Panc1 (cell line): ENCODE measurements around the gene SMTN. TPM values are rescaled to one million over a fixed set of nuclear protein-coding genes. Genes with fewer than 3 reads are reported as not detected.

ENCODE experiments used
- ATAC-seq: fragments of 200-7000 bp; cut with Tn5 transposase; 2 replicates; pipeline ENCODE4 v1.9.1; 2020; ENCODE audit warnings: mild to moderate bottlenecking, moderate library complexity
- BruUV-seq: library from RNA; stranded (reverse); fragments of 400-500 nt; replicated peaks from 2 replicates; lab custom pipeline; 2021; lab: Mats Ljungman, UMichigan
- CTCF ChIA-PET: fragments of 300-600 bp; sonication (Branson Sonifier 250); formaldehyde crosslinking; loops from one replicate; lab custom pipeline; 2022; ENCODE audit warnings: antibody characterized with exemption; lab: Charles Lee
- POLR2A ChIA-PET: fragments of 300-600 bp; sonication (Branson Sonifier 250); formaldehyde crosslinking; loops from one replicate; lab custom pipeline; 2022; ENCODE audit warnings: antibody characterized with exemption; lab: Charles Lee
- DNase-seq: peaks from one replicate; pipeline ENCODE4 v3.0.0-alpha.2; 2010; ENCODE audit warnings: low read depth, low spot score
- H3K27ac ChIP-seq: 2 replicates; pipeline ENCODE4 v1.5.1; 2011; ENCODE audit warnings: mild to moderate bottlenecking, low read length, inconsistent platforms
- H3K27me3 ChIP-seq: fragments of 200-500 bp; sonication (Bioruptor generic); 2 replicates; pipeline ENCODE4 v1.6.0; 2014; ENCODE audit warnings: low read length, inconsistent platforms; ENCODE audit not compliant: control insufficient read depth, insufficient read depth
- H3K36me3 ChIP-seq: fragments of 200-500 bp; sonication (Bioruptor generic); 2 replicates; pipeline ENCODE4 v1.5.1; 2014; ENCODE audit warnings: inconsistent platforms, mild to moderate bottlenecking, low read length, moderate library complexity; ENCODE audit not compliant: control insufficient read depth, insufficient read depth
- H3K4me1 ChIP-seq: 2 replicates; pipeline ENCODE4 v1.5.1; 2011; ENCODE audit warnings: inconsistent platforms, mild to moderate bottlenecking, low read length, moderate library complexity; ENCODE audit not compliant: control insufficient read depth, insufficient read depth
- H3K4me3 ChIP-seq, 2 experiments: 2 replicates each; pipeline ENCODE4 v1.5.1; 2011 to 2012; ENCODE audit warnings: low read depth in 2 of 2, low read length in 2 of 2, mild to moderate bottlenecking in 2 of 2, inconsistent platforms in 1 of 2, moderate library complexity in 1 of 2
- H3K9me3 ChIP-seq: fragments of 200-500 bp; sonication (Bioruptor generic); 2 replicates; pipeline ENCODE4 v1.5.1; 2014; ENCODE audit warnings: low read depth, mild to moderate bottlenecking, inconsistent platforms, low read length, moderate library complexity; ENCODE audit not compliant: control insufficient read depth, insufficient read depth
- POLR2AphosphoS5 ChIP-seq: IDR thresholded peaks from 2 replicates; pipeline ENCODE4 v1.6.1; 2012; ENCODE audit warnings: mild to moderate bottlenecking, low read depth, low read length, moderate library complexity
- REST ChIP-seq, 2 experiments: IDR thresholded peaks; 2 replicates each; pipeline ENCODE4 v1.6.1; 2011 to 2012; ENCODE audit warnings: low read depth in 2 of 2, control low read depth in 1 of 2, low read length in 1 of 2, mild to moderate bottlenecking in 1 of 2, moderate library complexity in 1 of 2; ENCODE audit not compliant: insufficient read depth in 1 of 2
- SIN3A ChIP-seq: IDR thresholded peaks from 2 replicates; pipeline ENCODE4 v1.6.1; 2012; ENCODE audit warnings: low read depth, mild to moderate bottlenecking, low read length, moderate library complexity, borderline replicate concordance; ENCODE audit not compliant: insufficient read depth
- TCF7L2 ChIP-seq: IDR thresholded peaks from 2 replicates; pipeline ENCODE4 v1.6.1; 2011; ENCODE audit warnings: mild to moderate bottlenecking, low read depth, low read length, inconsistent platforms
- in situ Hi-C: cut with HindIII; loops from 2 replicates; pipeline ENCODE4 v1.10.0; 2016; ENCODE audit warnings: low sequenced_read_pairs, low pct_unique_long_range_greater_than_20kb
- intact Hi-C: fragments of 100-400 bp; cut with micrococcal nuclease; formaldehyde crosslinking; loops from one replicate; pipeline ENCODE4 v1.10.0; 2022; ENCODE audit not compliant: unreplicated experiment
- total RNA-seq: library from RNA; stranded (reverse); gene quantifications from one replicate; pipeline ENCODE4 v1.2.1, GENCODE V29; 2021; ENCODE audit not compliant: unreplicated experiment
- TF ChIP-seq, protein P1 (sequence below): fragments of 450-650 bp; IDR thresholded peaks from 2 replicates; pipeline ENCODE4 v1.5.1; 2017; ENCODE audit warnings: mild to moderate bottlenecking

The SMTN gene
- total RNA-seq, 1 experiment from 2014 or later, result 71.7 TPM

DNA sequence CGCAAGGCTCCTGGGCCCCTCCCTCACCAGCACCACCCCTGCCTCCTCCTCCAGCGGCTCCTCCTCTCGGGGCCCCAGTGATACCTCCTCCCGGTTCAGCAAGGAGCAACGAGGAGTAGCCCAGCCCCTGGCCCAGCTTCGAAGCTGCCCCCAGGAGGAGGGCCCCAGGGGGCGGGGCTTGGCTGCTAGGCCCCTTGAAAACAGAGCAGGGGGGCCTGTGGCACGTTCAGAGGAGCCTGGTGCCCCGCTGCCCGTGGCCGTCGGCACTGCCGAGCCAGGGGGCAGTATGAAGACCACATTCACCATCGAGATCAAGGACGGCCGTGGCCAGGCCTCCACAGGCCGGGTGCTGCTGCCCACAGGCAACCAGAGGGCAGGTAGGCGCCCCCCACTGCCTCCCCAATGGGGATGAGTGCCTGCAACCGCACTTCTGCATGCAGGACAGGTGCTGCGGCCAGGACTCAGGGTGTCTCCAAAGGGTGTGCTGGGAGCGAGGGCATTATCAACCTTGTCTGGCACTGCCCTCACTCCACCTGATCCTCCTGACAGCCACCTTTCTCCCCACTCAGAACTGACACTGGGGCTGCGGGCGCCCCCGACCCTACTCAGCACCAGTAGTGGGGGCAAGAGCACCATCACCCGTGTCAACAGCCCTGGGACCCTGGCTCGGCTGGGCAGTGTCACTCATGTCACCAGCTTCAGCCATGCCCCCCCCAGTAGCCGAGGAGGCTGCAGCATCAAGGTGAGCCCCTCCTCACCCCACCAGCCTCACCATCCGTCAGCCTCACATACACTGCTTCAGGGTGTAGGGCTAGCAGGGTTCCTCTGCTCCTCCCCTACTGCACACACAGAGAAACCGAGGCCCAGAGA lies 10.2 kb downstream of the SMTN start:
- POLR2A ChIA-PET, result no interaction called here
- H3K27me3 ChIP-seq, result no peaks in the 10 kb centered on the region
- no peaks in the 10 kb centered on the region for H3K36me3 ChIP-seq
- H3K4me1 ChIP-seq, result no peaks in the 10 kb centered on the region; the same call in 1 of the 2 replicates
- no peak for DNase-seq
- no peak for ATAC-seq
- TF ChIP-seq SIN3A (no peak), TCF7L2 (no peak), REST (IDR thresholded peaks at IDR 0.05; ENCODE audit: insufficient read depth in 1 of 2, low read depth in 2 of 2, low read length in 1 of 2) (no peak), POLR2AphosphoS5 (no peak)
- TF ChIP-seq, protein P1, sequence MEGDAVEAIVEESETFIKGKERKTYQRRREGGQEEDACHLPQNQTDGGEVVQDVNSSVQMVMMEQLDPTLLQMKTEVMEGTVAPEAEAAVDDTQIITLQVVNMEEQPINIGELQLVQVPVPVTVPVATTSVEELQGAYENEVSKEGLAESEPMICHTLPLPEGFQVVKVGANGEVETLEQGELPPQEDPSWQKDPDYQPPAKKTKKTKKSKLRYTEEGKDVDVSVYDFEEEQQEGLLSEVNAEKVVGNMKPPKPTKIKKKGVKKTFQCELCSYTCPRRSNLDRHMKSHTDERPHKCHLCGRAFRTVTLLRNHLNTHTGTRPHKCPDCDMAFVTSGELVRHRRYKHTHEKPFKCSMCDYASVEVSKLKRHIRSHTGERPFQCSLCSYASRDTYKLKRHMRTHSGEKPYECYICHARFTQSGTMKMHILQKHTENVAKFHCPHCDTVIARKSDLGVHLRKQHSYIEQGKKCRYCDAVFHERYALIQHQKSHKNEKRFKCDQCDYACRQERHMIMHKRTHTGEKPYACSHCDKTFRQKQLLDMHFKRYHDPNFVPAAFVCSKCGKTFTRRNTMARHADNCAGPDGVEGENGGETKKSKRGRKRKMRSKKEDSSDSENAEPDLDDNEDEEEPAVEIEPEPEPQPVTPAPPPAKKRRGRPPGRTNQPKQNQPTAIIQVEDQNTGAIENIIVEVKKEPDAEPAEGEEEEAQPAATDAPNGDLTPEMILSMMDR, result no peak
- H3K9me3 ChIP-seq, result no peaks in the 10 kb centered on the region
- CTCF ChIA-PET, result interaction anchor here (0.5 kb wide), 1 partner anchor 138 kb away, joined by 5 read pairs; no protein-coding TSS in a partner anchor
- H3K4me3 ChIP-seq, result no peak overlapping the region
- no TSS peak for BruUV-seq
- no peak overlapping the region for H3K27ac ChIP-seq
- intact Hi-C loops, result no loop called here
- in situ Hi-C loops, result no loop called here

DNA sequence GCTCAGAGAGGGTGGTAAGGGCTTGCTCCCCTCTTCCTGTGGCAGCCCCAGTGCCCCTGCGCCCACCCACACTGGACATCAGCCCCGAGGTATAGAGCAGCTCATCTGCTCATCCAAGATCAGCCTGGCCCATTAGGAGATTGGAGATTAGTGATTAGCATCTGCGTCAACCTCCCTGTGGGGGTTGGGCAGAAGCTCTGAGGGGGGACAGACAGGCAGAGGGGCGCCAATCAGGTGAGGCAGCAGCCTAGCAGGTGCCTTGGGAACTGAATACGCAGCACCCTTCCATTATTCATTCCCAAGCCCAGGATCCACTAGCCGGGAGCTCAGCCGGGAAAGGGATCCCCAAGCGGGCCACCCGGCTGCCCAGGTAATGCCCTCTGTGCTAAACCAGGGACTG lies 11.0 kb downstream of the SMTN start:
- ChIA-PET POLR2A (no interaction called here), CTCF (interaction anchor here (0.5 to 1.2 kb wide), 2 partner anchors 15 to 137 kb away, joined by 3 to 5 read pairs; partner anchors contain the start of gene SELENOM)
- Histone ChIP-seq H3K4me1 (no peaks in the 10 kb centered on the region), H3K36me3 (no peaks in the 10 kb centered on the region), H3K4me3 (no peak overlapping the region), H3K9me3 (no peaks in the 10 kb centered on the region), H3K27me3 (no peaks in the 10 kb centered on the region), H3K27ac (no peak overlapping the region)
- no TSS peak for BruUV-seq
- ATAC-seq (no peak), DNase-seq (no peak)
- in situ Hi-C loops, result no loop called here
- no peak for TF ChIP-seq SIN3A
- no peak for TF ChIP-seq POLR2AphosphoS5
- TF ChIP-seq, protein P1, result no peak
- TF ChIP-seq REST (IDR thresholded peaks at IDR 0.05; ENCODE audit: insufficient read depth in 1 of 2, low read depth in 2 of 2, low read length in 1 of 2), result no peak
- TF ChIP-seq TCF7L2, result no peak
- intact Hi-C loops, result no loop called here
